ENCODE data around the gene TXNDC11. TPM values are rescaled to one million over a fixed set of nuclear protein-coding genes. Genes with fewer than 3 reads are reported as not detected.

The TXNDC11 gene
- total and polyA plus RNA-seq, 2 experiments from 2014 or later = 24.5 to 25.9 TPM

- H4K20me1 ChIP-seq (ENCODE audit: insufficient read depth) = peaks cover 4% of the 10 kb centered on the region; the same call in 1 of the 2 replicates
- no peak overlapping the region for H3K4me3 ChIP-seq
- no peak overlapping the region for H3K9ac ChIP-seq
- DNase-seq = no peak
- in situ Hi-C loops (cut with MboI) = loop anchor here (25.0 kb wide), 1 partner anchor 735 kb away; no protein-coding TSS in a partner anchor
- WGBS, 2 experiments (ENCODE audit: low coverage in 1 of 2, low lambda C conversion rate in 2 of 2, missing lambda C conversion rate in 2 of 2) = 94% methylated on average over 12 of the region's 12 CpGs
- H2AFZ ChIP-seq = no peak overlapping the region
- TF ChIP-seq EZH2phosphoT487 (IDR thresholded peaks at IDR 0.05; ENCODE audit: insufficient read depth, low read depth) (no peak), EZH2 (IDR thresholded peaks at IDR 0.05; ENCODE audit: insufficient read depth, poor library complexity, severe bottlenecking) (no peak)
- no peaks in the 10 kb centered on the region for H3F3A ChIP-seq (ENCODE audit: insufficient read depth)
- H3K36me3 ChIP-seq (ENCODE audit: low read depth) = peaks cover 51% of the 10 kb centered on the region
- H3K79me2 ChIP-seq (ENCODE audit: insufficient read depth) = peaks cover 74% of the 10 kb centered on the region
- H3K9me2 ChIP-seq (ENCODE audit: insufficient read depth) = no peaks in the 10 kb centered on the region
- H3K27ac ChIP-seq = no peak overlapping the region
- H3K27me3 ChIP-seq (replicated peaks; ENCODE audit: insufficient read depth) = no peaks in the 10 kb centered on the region
- no peaks in the 10 kb centered on the region for H3K9me3 ChIP-seq (ENCODE audit: low read depth)
- no peaks in the 10 kb centered on the region for H3K4me1 ChIP-seq (ENCODE audit: insufficient read depth)
- no peak overlapping the region for H3K4me2 ChIP-seq (ENCODE audit: unreplicated experiment)
These were observed 45.3 kb downstream of the TXNDC11 start for GRCh38 chr16:11697319-11697718.

- Histone ChIP-seq H3K27ac (no peak overlapping the region), H3K79me2 (ENCODE audit: insufficient read depth) (peaks cover 65% of the 10 kb centered on the region), H3K4me3 (no peak overlapping the region), H3K9ac (no peak overlapping the region), H3K9me2 (ENCODE audit: insufficient read depth) (no peaks in the 10 kb centered on the region), H4K20me1 (ENCODE audit: insufficient read depth) (peaks cover 4% of the 10 kb centered on the region; the same call in 1 of the 2 replicates), H2AFZ (no peak overlapping the region), H3K9me3 (ENCODE audit: low read depth) (no peaks in the 10 kb centered on the region), H3K36me3 (ENCODE audit: low read depth) (peaks cover 48% of the 10 kb centered on the region), H3K4me1 (ENCODE audit: insufficient read depth) (no peaks in the 10 kb centered on the region), H3F3A (ENCODE audit: insufficient read depth) (no peaks in the 10 kb centered on the region), H3K4me2 (ENCODE audit: unreplicated experiment) (no peak overlapping the region), H3K27me3 (replicated peaks; ENCODE audit: insufficient read depth) (no peaks in the 10 kb centered on the region)
- no peak for DNase-seq
- in situ Hi-C loops (cut with MboI) = loop anchor here (25.0 kb wide), 1 partner anchor 734 kb away; no protein-coding TSS in a partner anchor
- TF ChIP-seq EZH2phosphoT487 (IDR thresholded peaks at IDR 0.05; ENCODE audit: insufficient read depth, low read depth) (no peak), EZH2 (IDR thresholded peaks at IDR 0.05; ENCODE audit: insufficient read depth, poor library complexity, severe bottlenecking) (no peak)
- WGBS, 2 experiments (ENCODE audit: low coverage in 1 of 2, low lambda C conversion rate in 2 of 2, missing lambda C conversion rate in 2 of 2) = 94 to 97% methylated on average over 12 of the region's 12 CpGs
These were observed 46.2 kb downstream of the TXNDC11 start for GRCh38 chr16:11696266-11697012.

- no peaks in the 10 kb centered on the region for H3K9me2 ChIP-seq (ENCODE audit: insufficient read depth)
- H4K20me1 ChIP-seq (ENCODE audit: insufficient read depth) = no peaks in the 10 kb centered on the region; the same call in 1 of the 2 replicates
- WGBS, 2 experiments (ENCODE audit: low coverage in 1 of 2, low lambda C conversion rate in 2 of 2, missing lambda C conversion rate in 2 of 2) = 83 to 84% methylated on average over 6 of the region's 6 CpGs
- peaks cover 41% of the 10 kb centered on the region for H3K36me3 ChIP-seq (ENCODE audit: low read depth)
- H3F3A ChIP-seq (ENCODE audit: insufficient read depth) = peaks cover 8% of the 10 kb centered on the region; the same call in 1 of the 2 replicates
- H3K4me1 ChIP-seq (ENCODE audit: insufficient read depth) = no peaks in the 10 kb centered on the region
- H3K9ac ChIP-seq = no peak overlapping the region
- H3K9me3 ChIP-seq (ENCODE audit: low read depth) = no peaks in the 10 kb centered on the region
- H3K27ac ChIP-seq = no peak overlapping the region
- in situ Hi-C loops (cut with MboI) = loop anchor here (25.0 kb wide), 1 partner anchor 730 kb away; no protein-coding TSS in a partner anchor
- no peak overlapping the region for H3K4me2 ChIP-seq (ENCODE audit: unreplicated experiment)
- peaks cover 56% of the 10 kb centered on the region for H3K79me2 ChIP-seq (ENCODE audit: insufficient read depth)
- DNase-seq = no peak
- no peak overlapping the region for H2AFZ ChIP-seq
- no peak overlapping the region for H3K4me3 ChIP-seq
- H3K27me3 ChIP-seq (replicated peaks; ENCODE audit: insufficient read depth) = no peaks in the 10 kb centered on the region
- no peak for TF ChIP-seq EZH2phosphoT487 (IDR thresholded peaks at IDR 0.05; ENCODE audit: insufficient read depth, low read depth)
- TF ChIP-seq EZH2 (IDR thresholded peaks at IDR 0.05; ENCODE audit: insufficient read depth, poor library complexity, severe bottlenecking) = no peak
These were observed 50.0 kb downstream of the TXNDC11 start for GRCh38 chr16:11692651-11693050.

GRCh38 chr16:11692171-11692570 is 50.5 kb downstream of the TXNDC11 start:
- H3K27me3 ChIP-seq (replicated peaks; ENCODE audit: insufficient read depth) = no peaks in the 10 kb centered on the region
- WGBS, 2 experiments (ENCODE audit: low coverage in 1 of 2, low lambda C conversion rate in 2 of 2, missing lambda C conversion rate in 2 of 2) = 90 to 91% methylated on average over 8 of the region's 8 CpGs
- no peaks in the 10 kb centered on the region; the same call in 1 of the 2 replicates for H4K20me1 ChIP-seq (ENCODE audit: insufficient read depth)

More at GRCh38 chr16:11692171-11692570, 50.5 kb downstream of the TXNDC11 start:
- Histone ChIP-seq H3K27ac (no peak overlapping the region), H3K9me2 (ENCODE audit: insufficient read depth) (no peaks in the 10 kb centered on the region), H2AFZ (no peak overlapping the region), H3K4me1 (ENCODE audit: insufficient read depth) (no peaks in the 10 kb centered on the region), H3K4me3 (no peak overlapping the region), H3F3A (ENCODE audit: insufficient read depth) (peaks cover 12% of the 10 kb centered on the region; the same call in 1 of the 2 replicates), H3K36me3 (ENCODE audit: low read depth) (peaks cover 41% of the 10 kb centered on the region), H3K79me2 (ENCODE audit: insufficient read depth) (peaks cover 51% of the 10 kb centered on the region), H3K9ac (no peak overlapping the region), H3K4me2 (ENCODE audit: unreplicated experiment) (no peak overlapping the region), H3K9me3 (ENCODE audit: low read depth) (no peaks in the 10 kb centered on the region)
- TF ChIP-seq EZH2 (IDR thresholded peaks at IDR 0.05; ENCODE audit: insufficient read depth, poor library complexity, severe bottlenecking) (no peak), EZH2phosphoT487 (IDR thresholded peaks at IDR 0.05; ENCODE audit: insufficient read depth, low read depth) (no peak)
- no peak for DNase-seq
- in situ Hi-C loops (cut with MboI) = loop anchor here (25.0 kb wide), 1 partner anchor 730 kb away; no protein-coding TSS in a partner anchor

Measured in GM23248 (cell line).